PC-9 (cell line): ENCODE data around the gene MKI67. TPM values are rescaled to one million over a fixed set of nuclear protein-coding genes. Genes with fewer than 3 reads are reported as not detected.

Source experiments
- BruUV-seq: library from RNA; stranded (reverse); fragments of 400-500 nt; replicated peaks from 2 replicates; lab custom pipeline; 2021; lab: Mats Ljungman, UMichigan
- CTCF ChIA-PET: fragments of 300-600 bp; sonication (Branson Sonifier 250); formaldehyde crosslinking; loops from one replicate; lab custom pipeline; 2022; ENCODE audit warnings: antibody characterized with exemption; lab: Charles Lee
- POLR2A ChIA-PET: fragments of 300-600 bp; sonication (Branson Sonifier 250); formaldehyde crosslinking; loops from one replicate; lab custom pipeline; 2022; ENCODE audit warnings: antibody characterized with exemption; ENCODE audit not compliant: unreplicated experiment; lab: Charles Lee
- DNase-seq, 2 experiments: peaks; one replicate each; pipeline versions ENCODE4 v3.0.0 to v3.0.0-alpha.2; 2015 to 2022; ENCODE audit warnings: mixed read lengths in 1 of 2
- H2AFZ ChIP-seq: fragments of 200-600 bp; sonication (generic); 2 replicates; pipeline ENCODE4 v1.8.1; 2017; ENCODE audit warnings: antibody characterized with exemption
- H3F3A ChIP-seq: fragments of 200-600 bp; sonication (generic); 2 replicates; pipeline ENCODE4 v1.8.1; 2017; ENCODE audit warnings: antibody characterized with exemption, mild to moderate bottlenecking, low read depth; ENCODE audit not compliant: insufficient read depth
- H3K27ac ChIP-seq: fragments of 200-600 bp; sonication (generic); 2 replicates; pipeline ENCODE4 v1.6.1; 2016; ENCODE audit warnings: mixed run types
- H3K27me3 ChIP-seq: fragments of 200-600 bp; sonication (generic); 2 replicates; pipeline ENCODE4 v1.6.1; 2016; ENCODE audit warnings: low read depth, mixed run types; ENCODE audit not compliant: insufficient read depth
- H3K36me3 ChIP-seq: fragments of 200-600 bp; sonication (generic); 2 replicates; pipeline ENCODE4 v1.6.1; 2016; ENCODE audit warnings: low read depth, mixed run types
- H3K4me1 ChIP-seq: fragments of 200-600 bp; sonication (generic); replicated peaks from 2 replicates; pipeline ENCODE4 v1.6.1; 2016; ENCODE audit warnings: mixed run types; ENCODE audit not compliant: insufficient read depth
- H3K4me2 ChIP-seq: fragments of 200-600 bp; sonication (generic); 2 replicates; pipeline ENCODE4 v1.6.1; 2017; ENCODE audit warnings: mixed run types
- H3K4me3 ChIP-seq: fragments of 200-600 bp; sonication (generic); 2 replicates; pipeline ENCODE4 v1.6.1; 2016; ENCODE audit warnings: mixed run types
- H3K79me2 ChIP-seq: fragments of 200-600 bp; sonication (generic); 2 replicates; pipeline ENCODE4 v1.6.1; 2017; ENCODE audit warnings: low read depth, mixed run types
- H3K9me2 ChIP-seq: fragments of 200-600 bp; sonication (generic); 2 replicates; pipeline ENCODE4 v1.8.1; 2017; ENCODE audit warnings: mild to moderate bottlenecking; ENCODE audit not compliant: insufficient read depth
- H3K9me3 ChIP-seq: fragments of 200-600 bp; sonication (generic); 2 replicates; pipeline ENCODE4 v1.8.1; 2016; ENCODE audit warnings: low read depth; ENCODE audit not compliant: insufficient read depth
- H4K20me1 ChIP-seq: fragments of 200-600 bp; sonication (generic); 2 replicates; pipeline ENCODE4 v1.8.1; 2017; ENCODE audit not compliant: insufficient read depth
- CTCF ChIP-seq: fragments of 200-600 bp; sonication (generic); conservative IDR thresholded peaks from 2 replicates; pipeline ENCODE4 v1.6.1; 2017; ENCODE audit warnings: mixed run types, antibody characterized with exemption, mild to moderate bottlenecking, moderate library complexity
- EZH2 ChIP-seq: fragments of 200-600 bp; sonication (generic); IDR thresholded peaks from 2 replicates; pipeline ENCODE4 v1.8.0; 2017; ENCODE audit warnings: antibody characterized with exemption, low read depth
- intact Hi-C: fragments of 100-400 bp; cut with micrococcal nuclease; formaldehyde crosslinking; loops from one replicate; pipeline ENCODE4 v1.10.0; 2022; ENCODE audit not compliant: unreplicated experiment
- total RNA-seq: library from RNA; stranded (reverse); gene quantifications from 2 replicates; pipeline ENCODE4 v1.2.3, GENCODE V29; 2021

Gene MKI67
- total RNA-seq, 1 experiment from 2014 or later = 114 TPM

- Histone ChIP-seq H3K36me3 (peaks cover 32% of the 10 kb centered on the region; the same call in 1 of the 2 replicates), H4K20me1 (no peaks in the 10 kb centered on the region), H3F3A (no peaks in the 10 kb centered on the region), H3K79me2 (peaks cover 27% of the 10 kb centered on the region), H2AFZ (no peak overlapping the region), H3K9me2 (no peaks in the 10 kb centered on the region), H3K4me2 (no peak overlapping the region), H3K27ac (no peak overlapping the region), H3K9me3 (no peaks in the 10 kb centered on the region), H3K27me3 (no peaks in the 10 kb centered on the region), H3K4me1 (no peaks in the 10 kb centered on the region), H3K4me3 (no peak overlapping the region)
- BruUV-seq = no TSS peak
- DNase-seq = no peak
- intact Hi-C loops = no loop called here
- CTCF ChIA-PET = no interaction called here
- POLR2A ChIA-PET = no interaction called here
- TF ChIP-seq CTCF (no peak), EZH2 (no peak)
Observed at GRCh38 chr10:128116187-128116586, 10.0 kb downstream of the MKI67 start.

- H3K36me3 ChIP-seq = peaks cover 36% of the 10 kb centered on the region
- no peaks in the 10 kb centered on the region for H3K9me3 ChIP-seq
- no peak for DNase-seq
- no peak overlapping the region for H2AFZ ChIP-seq
- H3K27me3 ChIP-seq = no peaks in the 10 kb centered on the region
- ChIA-PET CTCF (no interaction called here), POLR2A (no interaction called here)
- no peak for TF ChIP-seq EZH2
- no peak overlapping the region for H3K27ac ChIP-seq
- BruUV-seq = no TSS peak
- no peak overlapping the region for H3K4me2 ChIP-seq
- intact Hi-C loops = no loop called here
- H3K9me2 ChIP-seq = no peaks in the 10 kb centered on the region
- H3F3A ChIP-seq = no peaks in the 10 kb centered on the region
- H3K4me1 ChIP-seq = no peaks in the 10 kb centered on the region
- H3K4me3 ChIP-seq = no peak overlapping the region
- H4K20me1 ChIP-seq = no peaks in the 10 kb centered on the region
- peaks cover 20% of the 10 kb centered on the region for H3K79me2 ChIP-seq
Observed at GRCh38 chr10:128115356-128115755, 10.9 kb downstream of the MKI67 start.

GRCh38 chr10:128114901-128115300 lies 11.3 kb downstream of the MKI67 start:
- Histone ChIP-seq H2AFZ (no peak overlapping the region), H3K27me3 (no peaks in the 10 kb centered on the region), H3K79me2 (peaks cover 16% of the 10 kb centered on the region), H3F3A (no peaks in the 10 kb centered on the region), H3K9me3 (no peaks in the 10 kb centered on the region), H3K36me3 (peaks cover 41% of the 10 kb centered on the region), H3K4me3 (no peak overlapping the region), H3K4me2 (no peak overlapping the region), H3K4me1 (no peaks in the 10 kb centered on the region), H4K20me1 (no peaks in the 10 kb centered on the region), H3K27ac (no peak overlapping the region), H3K9me2 (no peaks in the 10 kb centered on the region)
- no peak for DNase-seq
- CTCF ChIA-PET = no interaction called here
- intact Hi-C loops = no loop called here
- BruUV-seq = no TSS peak
- TF ChIP-seq EZH2 = no peak
- TF ChIP-seq CTCF = no peak
- POLR2A ChIA-PET = no interaction called here

- Histone ChIP-seq H3F3A (no peaks in the 10 kb centered on the region), H3K36me3 (peaks cover 38% of the 10 kb centered on the region), H2AFZ (no peak overlapping the region), H3K27me3 (no peaks in the 10 kb centered on the region), H3K4me1 (no peaks in the 10 kb centered on the region), H3K4me3 (no peak overlapping the region), H3K9me2 (no peaks in the 10 kb centered on the region), H3K4me2 (no peak overlapping the region), H3K79me2 (no peaks in the 10 kb centered on the region; the same call in 1 of the 2 replicates), H4K20me1 (no peaks in the 10 kb centered on the region), H3K9me3 (no peaks in the 10 kb centered on the region), H3K27ac (no peak overlapping the region)
- DNase-seq = no peak
- CTCF ChIA-PET = no interaction called here
- no TSS peak for BruUV-seq
- TF ChIP-seq EZH2 (no peak), CTCF (no peak)
- intact Hi-C loops = no loop called here
- POLR2A ChIA-PET = no interaction called here
Observed at GRCh38 chr10:128113026-128113425, 13.2 kb downstream of the MKI67 start.
